Common myeloid progenitor, CD34-positive (primary cell): Measurements from ENCODE around the gene RBM10. TPM values are rescaled to one million over a fixed set of nuclear protein-coding genes. Genes with fewer than 3 reads are reported as not detected.
"Not testable (repeated sequence)": the region's sequence is repeated elsewhere in the genome, so short reads cannot be mapped to it uniquely, and the experiment has no call there.

Experiments
- CTCF ChIA-PET: fragments of 350-600 bp; sonication (Branson Sonifier 250); formaldehyde crosslinking; loops from one replicate; lab custom pipeline; 2021; ENCODE audit warnings: antibody characterized with exemption; lab: Charles Lee
- POLR2A ChIA-PET: fragments of 350-600 bp; sonication (Branson Sonifier 250); formaldehyde crosslinking; loops from one replicate; lab custom pipeline; 2021; ENCODE audit warnings: antibody characterized with exemption; lab: Charles Lee
- DNase-seq, 3 donors: peaks; one replicate each; pipeline versions ENCODE4 v3.0.0 to v3.0.0-alpha.2; 2013
- H3K27ac ChIP-seq, 2 experiments: 1 replicate in 1 of 2; 2 replicates in 1 of 2; pipeline ENCODE4 v1.7.0; 2013; ENCODE audit warnings: inconsistent platforms in 2 of 2, low read length in 2 of 2, mild to moderate bottlenecking in 2 of 2, low read depth in 1 of 2, moderate library complexity in 1 of 2; ENCODE audit not compliant: severe bottlenecking in 2 of 2, insufficient read depth in 1 of 2, poor library complexity in 1 of 2
- H3K27me3 ChIP-seq, 5 experiments: replicated peaks in 2 of 5; 1 replicate in 3 of 5; 2 replicates in 2 of 5; pipeline versions ENCODE4 v1.6.1 to v1.7.0; 2013; ENCODE audit warnings: low read length in 4 of 5, mild to moderate bottlenecking in 2 of 5, moderate library complexity in 2 of 5, inconsistent platforms in 1 of 5; ENCODE audit not compliant: insufficient read depth in 5 of 5, control insufficient read depth in 4 of 5
- H3K36me3 ChIP-seq, 4 experiments: 1 replicate in 2 of 4; 2 replicates in 2 of 4; pipeline versions ENCODE4 v1.6.1 to v1.7.0; 2013; ENCODE audit warnings: low read length in 3 of 4, control low read depth in 1 of 4, mild to moderate bottlenecking in 1 of 4; ENCODE audit not compliant: control insufficient read depth in 4 of 4, insufficient read depth in 4 of 4
- H3K4me1 ChIP-seq, 4 experiments: 1 replicate in 3 of 4; 2 replicates in 1 of 4; pipeline versions ENCODE4 v1.6.1 to v1.7.1; 2013; ENCODE audit warnings: low read length in 3 of 4, mild to moderate bottlenecking in 3 of 4, control low read depth in 1 of 4, inconsistent platforms in 1 of 4, moderate library complexity in 1 of 4; ENCODE audit not compliant: control insufficient read depth in 4 of 4, insufficient read depth in 4 of 4; ENCODE audit errors: control extremely low read depth in 1 of 4
- H3K4me3 ChIP-seq, 7 experiments: 1 replicate in 4 of 7; 2 replicates in 3 of 7; pipeline versions ENCODE4 v1.5.1 to v1.7.0; 2013; ENCODE audit warnings: mild to moderate bottlenecking in 7 of 7, low read length in 6 of 7, moderate library complexity in 6 of 7, inconsistent platforms in 2 of 7, low read depth in 2 of 7, control low read depth in 1 of 7; ENCODE audit not compliant: insufficient read depth in 4 of 7, control insufficient read depth in 1 of 7; ENCODE audit errors: extremely low read depth in 1 of 7
- H3K9me3 ChIP-seq, 5 experiments: 1 replicate in 4 of 5; 2 replicates in 1 of 5; pipeline versions ENCODE4 v1.6.1 to v1.7.1; 2013; ENCODE audit warnings: low read length in 4 of 5, mild to moderate bottlenecking in 2 of 5, inconsistent platforms in 1 of 5, low read depth in 1 of 5, moderate library complexity in 1 of 5; ENCODE audit not compliant: control insufficient read depth in 4 of 5, insufficient read depth in 2 of 5; ENCODE audit errors: control extremely low read depth in 1 of 5
- WGBS: methylation state at CpG from one replicate; pipeline ENCODE4 v1.1.5; 2013; ENCODE audit not compliant: insufficient coverage; 5-methylcytosine and 5-hydroxymethylcytosine counted together
- polyA plus RNA-seq: library from polyadenylated mRNA; unstranded; fragments of 120-200 nt; gene quantifications from one replicate; pipeline ENCODE4 v1.2.1, GENCODE V29; 2013

The RBM10 gene
- 34.9 TPM for polyA plus RNA-seq

- peaks cover 0 to 4% (median 0%) of the 10 kb centered on the region in 5 experiments for H3K9me3 ChIP-seq
- 28% methylated on average over 38 of the region's 54 CpGs for WGBS
- H3K36me3 ChIP-seq = peaks cover 5 to 30% (median 18%) of the 10 kb centered on the region in 4 experiments
- ChIA-PET POLR2A (interaction anchor here (0.6 to 1.4 kb wide), 2 partner anchors 14 to 182 kb away, joined by 3 to 7 read pairs; no protein-coding TSS in a partner anchor), CTCF (interaction anchor here (1.0 kb wide), 2 partner anchors 12 to 13 kb away, joined by 3 to 6 read pairs; no protein-coding TSS in a partner anchor)
- H3K27ac ChIP-seq = peak within 1 kb of the TSS; percentile 79 to 93
- DNase-seq = peak; percentile 94 to 97 (median 96)
- peaks cover 0 to 35% (median 0%) of the 10 kb centered on the region in 5 experiments for H3K27me3 ChIP-seq
- H3K4me3 ChIP-seq = peak within 1 kb of the TSS; percentile 57 to 91 (median 74)
- H3K4me1 ChIP-seq = peaks cover 10 to 29% (median 22%) of the 10 kb centered on the region in 4 experiments
Observed at GRCh38 chrX:47144626-47145394, at the start of gene RBM10, which contains the start of gene NDUFB11. Gene RBM10, plus strand, starts transcription at chrX:47145221. Its CDS starts 2,261 bp downstream, at chrX:47147482. Gene NDUFB11, minus strand, starts transcription at chrX:47144702. Its CDS starts 23 bp downstream, at chrX:47144679.

- no peak overlapping the region for H3K27ac ChIP-seq
- no CpG with 5 or more reads among the region's 4 CpGs for WGBS
- ChIA-PET CTCF (interaction anchor here (0.8 kb wide), 1 partner anchor 193 kb away, joined by 3 read pairs; no protein-coding TSS in a partner anchor), POLR2A (no interaction called here)
- peaks cover 0 to under 1% (median under 1%) of the 10 kb centered on the region in 4 experiments for H3K4me1 ChIP-seq
- DNase-seq = no peak
- H3K36me3 ChIP-seq = no peaks in the 10 kb centered on the region
- no peak overlapping the region for H3K4me3 ChIP-seq
- H3K9me3 ChIP-seq = peaks cover 0 to 6% (median 0%) of the 10 kb centered on the region in 5 experiments
- H3K27me3 ChIP-seq = peaks cover 0 to 7% (median 0%) of the 10 kb centered on the region in 5 experiments
Observed at GRCh38 chrX:47097018-47097417, 48.0 kb upstream of the RBM10 start.

GRCh38 chrX:47098338-47099094, 46.5 kb upstream of the RBM10 start:
- peaks cover 0 to 7% (median 0%) of the 10 kb centered on the region in 5 experiments for H3K27me3 ChIP-seq
- no peak for DNase-seq
- no peaks in the 10 kb centered on the region for H3K36me3 ChIP-seq
- POLR2A ChIA-PET = no interaction called here
- H3K4me3 ChIP-seq = no peak overlapping the region
- H3K9me3 ChIP-seq = peaks cover 0 to 6% (median 0%) of the 10 kb centered on the region in 5 experiments
- WGBS = 100% methylated on average over 1 of the region's 2 CpGs
- CTCF ChIA-PET = interaction anchor here (1.1 kb wide), 1 partner anchor 67 kb away, joined by 4 read pairs; no protein-coding TSS in a partner anchor
- no peak overlapping the region for H3K27ac ChIP-seq
- H3K4me1 ChIP-seq = no peaks in the 10 kb centered on the region

GRCh38 chrX:47101206-47101605, 43.8 kb upstream of the RBM10 start:
- 81% methylated on average over 3 of the region's 4 CpGs for WGBS
- DNase-seq = no peak
- ChIA-PET POLR2A (no interaction called here), CTCF (no interaction called here)
- H3K36me3 ChIP-seq = no peaks in the 10 kb centered on the region
- H3K9me3 ChIP-seq = peaks cover 0 to 6% (median 0%) of the 10 kb centered on the region in 5 experiments
- H3K4me3 ChIP-seq = no peak overlapping the region
- peaks cover 0 to 7% (median 0%) of the 10 kb centered on the region in 5 experiments for H3K27me3 ChIP-seq
- H3K27ac ChIP-seq = no peak overlapping the region
- H3K4me1 ChIP-seq = no peaks in the 10 kb centered on the region

GRCh38 chrX:47110936-47111615, 33.9 kb upstream of the RBM10 start:
- WGBS = 93% methylated on average over 27 of the region's 40 CpGs
- H3K36me3 ChIP-seq, H3K27me3 ChIP-seq, H3K9me3 ChIP-seq, DNase-seq, H3K27ac ChIP-seq, H3K4me3 ChIP-seq, POLR2A ChIA-PET, H3K4me1 ChIP-seq: not testable (repeated sequence)
- CTCF ChIA-PET = interaction anchor here (1.1 kb wide), 1 partner anchor 8 kb away, joined by 3 read pairs; no protein-coding TSS in a partner anchor

- CTCF ChIA-PET = no interaction called here
- no peak overlapping the region for H3K27ac ChIP-seq
- POLR2A ChIA-PET = no interaction called here
- H3K27me3 ChIP-seq = no peaks in the 10 kb centered on the region
- no peaks in the 10 kb centered on the region for H3K36me3 ChIP-seq
- no peak for DNase-seq
- no peaks in the 10 kb centered on the region for H3K4me1 ChIP-seq
- H3K9me3 ChIP-seq = no peaks in the 10 kb centered on the region
- no peak overlapping the region for H3K4me3 ChIP-seq
- 79% methylated on average over 7 of the region's 9 CpGs for WGBS
Observed at GRCh38 chrX:47112316-47112954, 32.6 kb upstream of the RBM10 start.
